GM12878 (cell line): Measurements from ENCODE around the gene SPATA20. TPM values are rescaled to one million over a fixed set of nuclear protein-coding genes. Genes with fewer than 3 reads are reported as not detected.

Source experiments
- ATAC-seq: fragments of 200-7000 bp; cut with Tn5 transposase; 3 replicates; pipeline ENCODE4 v1.9.1; 2020; ENCODE audit warnings: mild to moderate bottlenecking, moderate library complexity
- BruUV-seq: library from RNA; stranded (reverse); fragments of 400-500 nt; replicated peaks from 2 replicates; lab custom pipeline; 2021; lab: Mats Ljungman, UMichigan
- CTCF ChIA-PET: fragments of 300-600 bp; sonication (Branson Sonifier 250); formaldehyde crosslinking; extraction: SDS; loops from one replicate; lab custom pipeline; 2021; ENCODE audit warnings: inconsistent platforms; lab: Yijun Ruan, JAX
- POLR2A ChIA-PET: fragments of 350-600 bp; formaldehyde crosslinking; extraction: SDS; loops from one replicate; lab custom pipeline; 2021; ENCODE audit warnings: inconsistent platforms; lab: Charles Lee
- RAD21 ChIA-PET: fragments of 300-600 bp; sonication (Branson Sonifier 250); formaldehyde crosslinking; loops from one replicate; lab custom pipeline; 2023; ENCODE audit warnings: antibody characterized with exemption; ENCODE audit not compliant: unreplicated experiment; lab: Charles Lee
- SMC1A ChIA-PET: fragments of 300-600 bp; sonication (Branson Sonifier 250); formaldehyde crosslinking; loops from one replicate; lab custom pipeline; 2023; ENCODE audit not compliant: unreplicated experiment, uncharacterized antibody; lab: Charles Lee
- DNase-seq: peaks from one replicate; pipeline ENCODE4 v3.0.0-alpha.2; 2011; ENCODE audit warnings: low read depth, low spot score
- FAIRE-seq: peaks from 3 replicates; lab custom pipeline; 2011; peaks lifted over from hg19 to GRCh38; lab: Jason Lieb, UNC
- H2AFZ ChIP-seq: 2 replicates; pipeline ENCODE4 v1.6.0; 2011; ENCODE audit warnings: low read depth, low read length, control low read depth; ENCODE audit not compliant: control insufficient read depth
- H3K27ac ChIP-seq: 2 replicates; pipeline ENCODE4 v1.5.1; 2011; ENCODE audit warnings: control low read depth; ENCODE audit not compliant: control insufficient read depth, insufficient read depth
- H3K27me3 ChIP-seq, 2 experiments: replicated peaks in 1 of 2; 2 replicates each; pipeline versions ENCODE4 v1.6.0 to v1.6.1; 2011; ENCODE audit warnings: low read length in 1 of 2; ENCODE audit not compliant: control insufficient read depth in 2 of 2, insufficient read depth in 2 of 2
- H3K36me3 ChIP-seq, 2 experiments: 2 replicates each; pipeline ENCODE4 v1.5.1; 2011; ENCODE audit warnings: low read length in 1 of 2; ENCODE audit not compliant: control insufficient read depth in 2 of 2, insufficient read depth in 2 of 2
- H3K4me1 ChIP-seq: 2 replicates; pipeline ENCODE4 v1.6.1; 2011; ENCODE audit warnings: mild to moderate bottlenecking, low read length, moderate library complexity, mixed read lengths; ENCODE audit not compliant: control insufficient read depth, insufficient read depth
- H3K4me2 ChIP-seq: 2 replicates; pipeline ENCODE4 v1.6.0; 2011; ENCODE audit warnings: control low read depth; ENCODE audit not compliant: control insufficient read depth, insufficient read depth
- H3K4me3 ChIP-seq: fragments of 200-600 bp; sonication (generic); 2 replicates; pipeline ENCODE4 v1.5.1; 2016
- H3K79me2 ChIP-seq: 2 replicates; pipeline ENCODE4 v1.6.0; 2011; ENCODE audit warnings: low read length; ENCODE audit not compliant: control insufficient read depth, insufficient read depth
- H3K9ac ChIP-seq: 2 replicates; pipeline ENCODE4 v1.8.0; 2011; ENCODE audit warnings: low read length, control low read depth, mixed read lengths; ENCODE audit not compliant: control insufficient read depth, insufficient read depth
- H3K9me3 ChIP-seq: replicated peaks from 3 replicates; pipeline ENCODE4 v1.5.1; 2011; ENCODE audit warnings: mild to moderate bottlenecking, low read length; ENCODE audit not compliant: control insufficient read depth, insufficient read depth
- H4K20me1 ChIP-seq: 2 replicates; pipeline ENCODE4 v1.6.0; 2011; ENCODE audit not compliant: control insufficient read depth, insufficient read depth
- BMI1 ChIP-seq: fragments of 450-650 bp; IDR thresholded peaks from 2 replicates; pipeline ENCODE4 v1.6.1; 2016; ENCODE audit warnings: mild to moderate bottlenecking, moderate library complexity, borderline replicate concordance
- BRCA1 ChIP-seq: IDR thresholded peaks from 2 replicates; pipeline ENCODE4 v1.6.1; 2011; ENCODE audit warnings: low read depth, low read length, improper control_type of control experiment
- CBX5 ChIP-seq: sonication (generic); IDR thresholded peaks from 2 replicates; pipeline ENCODE4 v1.6.1; 2016; ENCODE audit warnings: low read depth, moderate library complexity, mild to moderate bottlenecking, inconsistent platforms
- ETV6 ChIP-seq, 2 experiments: fragments of 450-650 bp in 1 of 2; IDR thresholded peaks in 1 of 2; conservative IDR thresholded peaks in 1 of 2; 2 replicates each; pipeline ENCODE4 v1.6.1; 2014; ENCODE audit warnings: antibody characterized with exemption in 1 of 2, borderline replicate concordance in 1 of 2, low read depth in 1 of 2, mild to moderate bottlenecking in 1 of 2, moderate library complexity in 1 of 2
- KDM1A ChIP-seq: fragments of 200-600 bp; sonication (generic); IDR thresholded peaks from 2 replicates; pipeline ENCODE4 v1.6.1; 2016; ENCODE audit warnings: borderline replicate concordance
- MEF2B ChIP-seq: fragments of 450-650 bp; IDR thresholded peaks from 2 replicates; pipeline ENCODE4 v1.6.1; 2018; ENCODE audit warnings: mild to moderate bottlenecking, moderate library complexity; ENCODE audit not compliant: partially characterized antibody, poor library complexity, severe bottlenecking
- SUPT20H ChIP-seq: IDR thresholded peaks from 2 replicates; pipeline ENCODE4 v1.6.1; 2011; ENCODE audit warnings: low read depth, mild to moderate bottlenecking, low read length, moderate library complexity, borderline replicate concordance; ENCODE audit not compliant: control insufficient read depth
- WGBS: methylation state at CpG from one replicate; pipeline ENCODE4 v1.1.6; 2016; ENCODE audit warnings: low lambda C conversion rate; ENCODE audit not compliant: insufficient replicate concordance, insufficient coverage; ENCODE audit errors: missing lambda C conversion rate; 5-methylcytosine and 5-hydroxymethylcytosine counted together
- in situ Hi-C: fragments of 300-500 bp; cut with MboI; formaldehyde crosslinking; loops from 9 replicates; pipeline ENCODE4 v1.14.3; 2018; ENCODE audit warnings: mixed read lengths
- intact Hi-C: fragments of 100-400 bp; cut with micrococcal nuclease; formaldehyde crosslinking; loops from one replicate; pipeline ENCODE4 v1.14.2; 2022; ENCODE audit not compliant: unreplicated experiment
- polyA plus RNA-seq, 11 experiments: library from polyadenylated mRNA; depleted of rRNA in 4 of 11; unstranded in 6 of 11; stranded (reverse) in 5 of 11; fragments of >200 nt; fragmentation: Nextera tagmentation in 4 of 11; fragmentation: Illumina TruSeq in 1 of 11; extraction: Ambion mirVana in 4 of 11; extraction: Trizol in 1 of 11; gene quantifications; 1 replicate in 1 of 11; 2 replicates in 10 of 11; pipeline versions ENCODE4 v1.2.1 to v1.2.3, GENCODE V29; 2011 to 2016; ENCODE audit warnings: inconsistent platforms in 2 of 11, missing spikeins in 2 of 11, low read depth in 1 of 11
- total RNA-seq, 4 experiments: library from RNA; depleted of rRNA in 3 of 4; stranded (reverse); fragments of >200 nt in 3 of 4; fragmentation: Illumina TruSeq in 1 of 4; extraction: Trizol in 1 of 4; gene quantifications; 2 replicates each; pipeline versions ENCODE4 v1.2.1 to v1.2.3, GENCODE V29; 2013 to 2021
- TF ChIP-seq, protein P1 (sequence below): fragments of 450-650 bp; IDR thresholded peaks from 2 replicates; pipeline ENCODE4 v1.6.1; 2018; ENCODE audit warnings: mild to moderate bottlenecking, low read depth, moderate library complexity; ENCODE audit not compliant: partially characterized antibody
- TF ChIP-seq, protein P2 (sequence below): fragments of 450-650 bp; IDR thresholded peaks from 2 replicates; pipeline ENCODE4 v1.6.1; 2017; ENCODE audit warnings: mild to moderate bottlenecking, low read depth, inconsistent platforms; ENCODE audit not compliant: poor library complexity, severe bottlenecking
- TF ChIP-seq, protein P3 (sequence below): fragments of 450-650 bp; IDR thresholded peaks from 2 replicates; pipeline ENCODE4 v1.6.1; 2016; ENCODE audit warnings: mild to moderate bottlenecking

The SPATA20 gene
- total and polyA plus RNA-seq, 10 of the 15 experiments (the other 5 are each of a cell fraction or from before 2014, with no cell fraction given): 2.1 to 69.8 (median 26.6) TPM

DNA sequence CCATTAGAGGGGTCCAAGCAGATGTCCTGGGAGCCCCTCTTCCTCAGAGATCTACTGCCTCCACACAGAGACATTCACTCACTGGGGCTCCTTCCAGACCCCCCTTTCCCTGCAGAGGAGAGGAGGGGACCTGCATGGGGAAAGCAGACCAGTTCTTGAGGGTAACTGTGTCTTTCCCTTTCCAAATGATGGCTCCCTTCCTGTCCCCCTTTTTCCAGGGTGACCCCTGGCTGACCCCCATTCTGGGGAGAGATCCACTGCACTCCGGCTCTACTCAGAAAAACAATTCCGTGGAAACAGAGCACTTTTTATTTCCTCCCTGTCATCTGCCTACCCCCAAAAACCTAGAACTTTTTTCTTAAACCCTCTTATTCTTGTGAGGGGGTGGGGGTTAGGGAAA is 19.9 kb downstream of the SPATA20 start:
- no peak for DNase-seq
- no peaks in the 10 kb centered on the region for H3K4me1 ChIP-seq
- no peak for FAIRE-seq
- H3K27me3 ChIP-seq: peaks cover 9 to 11% of the 10 kb centered on the region in 2 experiments
- 53% methylated on average over 2 of the region's 2 CpGs for WGBS
- no peaks in the 10 kb centered on the region for H4K20me1 ChIP-seq
- ChIA-PET RAD21 (no interaction called here), SMC1A (interaction anchor here (0.7 kb wide), 1 partner anchor 1465 kb away, joined by 4 read pairs; no protein-coding TSS in a partner anchor), CTCF (no interaction called here), POLR2A (interaction anchor here (0.6 to 0.7 kb wide), 2 partner anchors 25 to 26 kb away, joined by 3 to 4 read pairs; no protein-coding TSS in a partner anchor)
- ATAC-seq: no peak
- in situ Hi-C loops (no loop called here), intact Hi-C loops (no loop called here)
- no peaks in the 10 kb centered on the region for H3K36me3 ChIP-seq
- no peak overlapping the region for H3K4me3 ChIP-seq
- no peak for TF ChIP-seq BRCA1
- TF ChIP-seq, protein P1, sequence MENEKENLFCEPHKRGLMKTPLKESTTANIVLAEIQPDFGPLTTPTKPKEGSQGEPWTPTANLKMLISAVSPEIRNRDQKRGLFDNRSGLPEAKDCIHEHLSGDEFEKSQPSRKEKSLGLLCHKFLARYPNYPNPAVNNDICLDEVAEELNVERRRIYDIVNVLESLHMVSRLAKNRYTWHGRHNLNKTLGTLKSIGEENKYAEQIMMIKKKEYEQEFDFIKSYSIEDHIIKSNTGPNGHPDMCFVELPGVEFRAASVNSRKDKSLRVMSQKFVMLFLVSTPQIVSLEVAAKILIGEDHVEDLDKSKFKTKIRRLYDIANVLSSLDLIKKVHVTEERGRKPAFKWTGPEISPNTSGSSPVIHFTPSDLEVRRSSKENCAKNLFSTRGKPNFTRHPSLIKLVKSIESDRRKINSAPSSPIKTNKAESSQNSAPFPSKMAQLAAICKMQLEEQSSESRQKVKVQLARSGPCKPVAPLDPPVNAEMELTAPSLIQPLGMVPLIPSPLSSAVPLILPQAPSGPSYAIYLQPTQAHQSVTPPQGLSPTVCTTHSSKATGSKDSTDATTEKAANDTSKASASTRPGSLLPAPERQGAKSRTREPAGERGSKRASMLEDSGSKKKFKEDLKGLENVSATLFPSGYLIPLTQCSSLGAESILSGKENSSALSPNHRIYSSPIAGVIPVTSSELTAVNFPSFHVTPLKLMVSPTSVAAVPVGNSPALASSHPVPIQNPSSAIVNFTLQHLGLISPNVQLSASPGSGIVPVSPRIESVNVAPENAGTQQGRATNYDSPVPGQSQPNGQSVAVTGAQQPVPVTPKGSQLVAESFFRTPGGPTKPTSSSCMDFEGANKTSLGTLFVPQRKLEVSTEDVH: no peak
- no peaks in the 10 kb centered on the region for H3K9me3 ChIP-seq
- H3K4me2 ChIP-seq: no peak overlapping the region
- no peaks in the 10 kb centered on the region for H3K79me2 ChIP-seq
- H3K27ac ChIP-seq: no peak overlapping the region
- H3K9ac ChIP-seq: no peak overlapping the region
- H2AFZ ChIP-seq: no peak overlapping the region
- BruUV-seq: no TSS peak

DNA sequence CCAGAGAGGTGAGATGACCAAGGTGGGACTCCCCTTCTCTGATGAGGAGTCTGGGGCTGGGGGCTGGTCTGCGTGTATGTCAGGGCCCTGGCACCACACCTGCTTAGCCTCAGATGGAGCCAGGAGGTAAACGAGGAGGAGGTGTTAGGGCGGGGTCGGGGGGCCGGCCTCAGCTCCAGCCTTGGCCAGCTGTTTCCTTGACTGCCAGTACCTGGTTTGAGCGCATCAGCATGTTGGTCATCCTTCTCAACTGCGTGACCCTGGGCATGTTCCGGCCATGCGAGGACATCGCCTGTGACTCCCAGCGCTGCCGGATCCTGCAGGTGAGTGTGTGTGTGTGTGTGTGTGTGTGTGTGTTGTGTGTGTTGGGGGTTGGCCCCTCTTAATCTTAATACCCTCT is 21.7 kb downstream of the SPATA20 start:
- ChIA-PET RAD21 (no interaction called here), CTCF (interaction anchor here (1.0 kb wide), 1 partner anchor 8 kb away, joined by 4 read pairs; no protein-coding TSS in a partner anchor), POLR2A (no interaction called here), SMC1A (no interaction called here)
- no peak overlapping the region for H2AFZ ChIP-seq
- WGBS: 70% methylated on average over 12 of the region's 12 CpGs
- H3K4me1 ChIP-seq: no peaks in the 10 kb centered on the region
- FAIRE-seq (no peak), DNase-seq (no peak), ATAC-seq (no peak; the same call in 2 of the 3 replicates)
- no peaks in the 10 kb centered on the region; a peak in 3 of 4 replicates for H3K27me3 ChIP-seq
- intact Hi-C loops (no loop called here), in situ Hi-C loops (no loop called here)
- H3K4me2 ChIP-seq: no peak overlapping the region
- H3K4me3 ChIP-seq: no peak overlapping the region
- H3K9ac ChIP-seq: no peak overlapping the region
- no TSS peak for BruUV-seq
- no peaks in the 10 kb centered on the region for H4K20me1 ChIP-seq
- H3K9me3 ChIP-seq: no peaks in the 10 kb centered on the region
- H3K79me2 ChIP-seq: no peaks in the 10 kb centered on the region
- no peak overlapping the region for H3K27ac ChIP-seq
- H3K36me3 ChIP-seq: no peaks in the 10 kb centered on the region
- TF ChIP-seq, protein P2, sequence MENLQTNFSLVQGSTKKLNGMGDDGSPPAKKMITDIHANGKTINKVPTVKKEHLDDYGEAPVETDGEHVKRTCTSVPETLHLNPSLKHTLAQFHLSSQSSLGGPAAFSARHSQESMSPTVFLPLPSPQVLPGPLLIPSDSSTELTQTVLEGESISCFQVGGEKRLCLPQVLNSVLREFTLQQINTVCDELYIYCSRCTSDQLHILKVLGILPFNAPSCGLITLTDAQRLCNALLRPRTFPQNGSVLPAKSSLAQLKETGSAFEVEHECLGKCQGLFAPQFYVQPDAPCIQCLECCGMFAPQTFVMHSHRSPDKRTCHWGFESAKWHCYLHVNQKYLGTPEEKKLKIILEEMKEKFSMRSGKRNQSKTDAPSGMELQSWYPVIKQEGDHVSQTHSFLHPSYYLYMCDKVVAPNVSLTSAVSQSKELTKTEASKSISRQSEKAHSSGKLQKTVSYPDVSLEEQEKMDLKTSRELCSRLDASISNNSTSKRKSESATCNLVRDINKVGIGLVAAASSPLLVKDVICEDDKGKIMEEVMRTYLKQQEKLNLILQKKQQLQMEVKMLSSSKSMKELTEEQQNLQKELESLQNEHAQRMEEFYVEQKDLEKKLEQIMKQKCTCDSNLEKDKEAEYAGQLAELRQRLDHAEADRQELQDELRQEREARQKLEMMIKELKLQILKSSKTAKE: no peak
- no peak for TF ChIP-seq BMI1
- TF ChIP-seq MEF2B: no peak
- no peak for TF ChIP-seq CBX5
- no peak for TF ChIP-seq ETV6 (conservative IDR thresholded peaks at IDR 0.05 in 1 of 2, IDR thresholded peaks at IDR 0.05 in 1 of 2; ENCODE audit: borderline replicate concordance in 1 of 2, low read depth in 1 of 2)
- TF ChIP-seq, protein P3, sequence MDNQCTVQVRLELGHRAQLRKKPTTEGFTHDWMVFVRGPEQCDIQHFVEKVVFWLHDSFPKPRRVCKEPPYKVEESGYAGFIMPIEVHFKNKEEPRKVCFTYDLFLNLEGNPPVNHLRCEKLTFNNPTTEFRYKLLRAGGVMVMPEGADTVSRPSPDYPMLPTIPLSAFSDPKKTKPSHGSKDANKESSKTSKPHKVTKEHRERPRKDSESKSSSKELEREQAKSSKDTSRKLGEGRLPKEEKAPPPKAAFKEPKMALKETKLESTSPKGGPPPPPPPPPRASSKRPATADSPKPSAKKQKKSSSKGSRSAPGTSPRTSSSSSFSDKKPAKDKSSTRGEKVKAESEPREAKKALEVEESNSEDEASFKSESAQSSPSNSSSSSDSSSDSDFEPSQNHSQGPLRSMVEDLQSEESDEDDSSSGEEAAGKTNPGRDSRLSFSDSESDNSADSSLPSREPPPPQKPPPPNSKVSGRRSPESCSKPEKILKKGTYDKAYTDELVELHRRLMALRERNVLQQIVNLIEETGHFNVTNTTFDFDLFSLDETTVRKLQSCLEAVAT: no peak
- TF ChIP-seq KDM1A: no peak
- TF ChIP-seq SUPT20H: no peak
